ENCODE results near the gene DPYD. TPM values are rescaled to one million over a fixed set of nuclear protein-coding genes. Genes with fewer than 3 reads are reported as not detected.

The DPYD gene
- polyA plus RNA-seq, 4 donors = 11.4 to 44.8 (median 16.7) TPM

GRCh38 chr1:97128426-97128825, 792.4 kb downstream of the DPYD start:
- DNase-seq (ENCODE audit: low read depth in 4 of 4, low spot score in 3 of 4) = no peak

GRCh38 chr1:97123717-97124431, 797.0 kb downstream of the DPYD start:
- DNase-seq (ENCODE audit: low read depth in 4 of 4, low spot score in 3 of 4) = no peak

- no peak for DNase-seq (ENCODE audit: low read depth in 4 of 4, low spot score in 3 of 4)
These were observed 800.0 kb downstream of the DPYD start for GRCh38 chr1:97120806-97121205.

GRCh38 chr1:97119260-97120158, 801.3 kb downstream of the DPYD start:
- DNase-seq (ENCODE audit: low read depth in 4 of 4, low spot score in 3 of 4) = no peak

GRCh38 chr1:97114842-97115241, 806.0 kb downstream of the DPYD start:
- DNase-seq (ENCODE audit: low read depth in 4 of 4, low spot score in 3 of 4) = no peak

- DNase-seq (ENCODE audit: low read depth in 4 of 4, low spot score in 3 of 4) = no peak
These were observed 808.4 kb downstream of the DPYD start for GRCh38 chr1:97112442-97112841.

GRCh38 chr1:97108179-97108578, 812.7 kb downstream of the DPYD start:
- DNase-seq (ENCODE audit: low read depth in 4 of 4, low spot score in 3 of 4) = no peak

GRCh38 chr1:97105531-97105930, 815.3 kb downstream of the DPYD start:
- DNase-seq (ENCODE audit: low read depth in 4 of 4, low spot score in 3 of 4) = no peak

GRCh38 chr1:97101509-97101908, 819.3 kb downstream of the DPYD start:
- DNase-seq (ENCODE audit: low read depth in 4 of 4, low spot score in 3 of 4) = no peak

- DNase-seq (ENCODE audit: low read depth in 4 of 4, low spot score in 3 of 4) = no peak
These were observed 823.4 kb downstream of the DPYD start for GRCh38 chr1:97097404-97097925.

- DNase-seq (ENCODE audit: low read depth in 4 of 4, low spot score in 3 of 4) = no peak
These were observed 825.1 kb downstream of the DPYD start for GRCh38 chr1:97095764-97096163.

- no peak for DNase-seq (ENCODE audit: low read depth in 4 of 4, low spot score in 3 of 4)
These were observed 826.4 kb downstream of the DPYD start for GRCh38 chr1:97094247-97094972.

GRCh38 chr1:97093741-97094140, 827.1 kb downstream of the DPYD start:
- DNase-seq (ENCODE audit: low read depth in 4 of 4, low spot score in 3 of 4) = no peak

GRCh38 chr1:97092824-97093223, 828.0 kb downstream of the DPYD start:
- no peak for DNase-seq (ENCODE audit: low read depth in 4 of 4, low spot score in 3 of 4)

- DNase-seq (ENCODE audit: low read depth in 4 of 4, low spot score in 3 of 4) = no peak
These were observed 829.2 kb downstream of the DPYD start for GRCh38 chr1:97091679-97092078.

GRCh38 chr1:97091263-97091662, 829.6 kb downstream of the DPYD start:
- no peak for DNase-seq (ENCODE audit: low read depth in 4 of 4, low spot score in 3 of 4)

- no peak for DNase-seq (ENCODE audit: low read depth in 4 of 4, low spot score in 3 of 4)
These were observed 830.1 kb downstream of the DPYD start for GRCh38 chr1:97090725-97091124.

- DNase-seq (ENCODE audit: low read depth in 4 of 4, low spot score in 3 of 4) = no peak
These were observed 831.7 kb downstream of the DPYD start for GRCh38 chr1:97089173-97089572.

- no peak for DNase-seq (ENCODE audit: low read depth in 4 of 4, low spot score in 3 of 4)
These were observed 832.4 kb downstream of the DPYD start for GRCh38 chr1:97088391-97088790.

GRCh38 chr1:97084546-97084945, 836.3 kb downstream of the DPYD start:
- DNase-seq (ENCODE audit: low read depth in 4 of 4, low spot score in 3 of 4) = no peak

All from left renal pelvis (tissue), 4 donors.